ENCODE results near the gene GALE. TPM values are rescaled to one million over a fixed set of nuclear protein-coding genes. Genes with fewer than 3 reads are reported as not detected.
A peak's percentile ranks its signal among the peaks of the same experiment; 100 is the strongest.

Gene GALE
- total and polyA plus RNA-seq, 2 of the 13 experiments (the other 11 are each of a cell fraction or from before 2014, with no cell fraction given) = 85.2 to 88.4 TPM

- TF ChIP-seq GFI1 (CRISPR knock-in tag; IDR thresholded peaks at IDR 0.05; ENCODE audit: borderline replicate concordance) (no peak), ZC3H4 (CRISPR knock-in tag; IDR thresholded peaks at IDR 0.05; ENCODE audit: borderline replicate concordance) (no peak), SKIL (CRISPR knock-in tag; IDR thresholded peaks at IDR 0.05; ENCODE audit: borderline replicate concordance) (no peak), ONECUT2 (CRISPR knock-in tag; IDR thresholded peaks at IDR 0.05) (no peak), ZNF382 (CRISPR knock-in tag; IDR thresholded peaks at IDR 0.05; ENCODE audit: borderline replicate concordance) (no peak), ZHX1 (CRISPR knock-in tag; IDR thresholded peaks at IDR 0.05; ENCODE audit: low read depth) (no peak), ESRRA (CRISPR knock-in tag; IDR thresholded peaks at IDR 0.05; ENCODE audit: low read depth) (no peak), MXD3 (CRISPR knock-in tag; IDR thresholded peaks at IDR 0.05) (no peak), ZNF335 (CRISPR knock-in tag; IDR thresholded peaks at IDR 0.05) (no peak), KLF12 (CRISPR knock-in tag; IDR thresholded peaks at IDR 0.05; ENCODE audit: borderline replicate concordance) (no peak), SOX5 (CRISPR knock-in tag; IDR thresholded peaks at IDR 0.05; ENCODE audit: borderline replicate concordance) (peak; percentile 42; the same call in 1 of the 2 replicates), ZFP90 (CRISPR knock-in tag; IDR thresholded peaks at IDR 0.05; ENCODE audit: borderline replicate concordance) (no peak), NFE2 (CRISPR knock-in tag; IDR thresholded peaks at IDR 0.05) (no peak), ZNF549 (CRISPR knock-in tag; IDR thresholded peaks at IDR 0.05) (no peak), ZNF333 (CRISPR knock-in tag; IDR thresholded peaks at IDR 0.05; ENCODE audit: borderline replicate concordance) (no peak), ZNF136 (CRISPR knock-in tag; IDR thresholded peaks at IDR 0.05; ENCODE audit: low read depth) (no peak), ZNF816 (CRISPR knock-in tag; IDR thresholded peaks at IDR 0.05; ENCODE audit: borderline replicate concordance) (no peak), ZKSCAN5 (CRISPR knock-in tag; IDR thresholded peaks at IDR 0.05) (no peak), SIX1 (CRISPR knock-in tag; IDR thresholded peaks at IDR 0.05; ENCODE audit: borderline replicate concordance) (no peak), ARID3A (IDR thresholded peaks at IDR 0.05; ENCODE audit: low read depth, low read length) (no peak), FLYWCH1 (CRISPR knock-in tag; IDR thresholded peaks at IDR 0.05) (no peak), JUND (CRISPR knock-in tag; IDR thresholded peaks at IDR 0.05) (no peak), KDM5A (IDR thresholded peaks at IDR 0.05; ENCODE audit: borderline replicate concordance, low read length) (no peak), MAF1 (CRISPR knock-in tag; IDR thresholded peaks at IDR 0.05; ENCODE audit: borderline replicate concordance) (no peak)
Observed at GRCh38 chr1:23809751-23810171, 9.2 kb upstream of the GALE start (continued).
